ENCODE results near the gene PNPT1. TPM values are rescaled to one million over a fixed set of nuclear protein-coding genes. Genes with fewer than 3 reads are reported as not detected.

PNPT1 gene
- total and polyA plus RNA-seq, 2 of the 8 experiments (the other 6 are each of a cell fraction or from before 2014, with no cell fraction given), result 8.3 to 40.2 TPM

DNA sequence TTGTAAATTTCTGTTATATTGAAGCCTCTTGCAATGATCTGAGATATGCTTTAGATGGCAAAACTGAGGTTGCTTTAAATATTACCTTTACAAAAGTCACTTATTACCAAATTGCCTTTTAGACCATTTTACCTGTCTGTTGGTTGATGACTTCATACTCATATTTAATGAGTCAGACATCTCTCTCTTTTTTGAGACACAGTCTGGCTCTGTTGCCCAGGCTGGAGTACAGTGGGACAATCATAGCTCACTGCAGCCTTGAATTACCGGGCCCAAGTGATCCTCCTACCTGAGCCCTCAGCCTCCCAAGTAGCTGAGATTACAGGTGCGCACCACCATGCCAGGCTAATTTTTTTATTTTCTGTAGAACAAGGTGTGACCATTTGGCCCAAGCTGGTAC lies 64.7 kb downstream of the PNPT1 start (continued):
- TF ChIP-seq SP1 (IDR thresholded peaks at IDR 0.05; ENCODE audit: low read depth, low read length) (no peak), SAP30 (IDR thresholded peaks at IDR 0.05; ENCODE audit: insufficient read depth, insufficient replicate concordance, low read length) (no peak), ASH2L (IDR thresholded peaks at IDR 0.05; ENCODE audit: low read length) (no peak)
